Spleen (tissue), 7 donors: ENCODE measurements around the gene ARSD.

Experiments used
- POLR2A ChIP-seq, 3 donors: fragments of 450-650 bp; IDR thresholded peaks; one replicate each; pipeline ENCODE4 v1.5.1; 2017; ENCODE audit warnings: antibody characterized with exemption in 3 of 3, mild to moderate bottlenecking in 1 of 3
- POLR2AphosphoS5 ChIP-seq, 3 donors: sonication (generic); formaldehyde crosslinking; IDR thresholded peaks; one replicate each; pipeline ENCODE4 v1.5.1; 2017; ENCODE audit warnings: antibody characterized with exemption in 3 of 3
- TF ChIP-seq, protein P1 (sequence below), 11 experiments: fragments of 200-600 bp in 7 of 11; fragments of 450-650 bp in 4 of 11; sonication (generic) in 4 of 11; IDR thresholded peaks in 8 of 11; conservative IDR thresholded peaks in 3 of 11; 1 replicate in 7 of 11; 2 replicates in 4 of 11; pipeline versions ENCODE4 v1.4.0 to v1.8.0; 2016 to 2021; ENCODE audit warnings: antibody characterized with exemption in 11 of 11, inconsistent platforms in 4 of 11, mild to moderate bottlenecking in 1 of 11
- donor health status: DM: no; HTN: no; CAD: no; lungs with moderate emphysema.
- donor health status: DM: no; HTN: no; CAD: no.
- donor health status: DM: no; HTN: no; CAD: no.

DNA sequence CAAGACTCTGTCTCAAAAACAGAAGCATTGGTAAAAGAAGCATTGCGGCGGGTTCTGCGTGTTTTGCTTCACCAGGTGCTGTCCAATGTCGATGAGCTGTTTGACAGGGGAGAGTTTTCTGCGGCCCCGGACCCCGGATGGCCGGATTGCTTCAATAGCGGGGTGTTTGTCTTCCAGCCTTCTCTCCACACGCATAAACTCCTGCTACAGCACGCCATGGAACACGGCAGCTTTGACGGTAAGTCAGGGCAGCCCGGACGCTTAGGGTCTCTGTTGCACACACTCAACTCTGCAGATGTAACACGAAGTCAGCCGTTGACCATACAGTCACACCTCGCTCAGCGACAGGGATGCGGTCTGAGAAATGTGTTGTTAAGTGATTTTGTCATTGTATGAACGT is 74.2 kb downstream of the ARSD start:
- TF ChIP-seq, protein P1, sequence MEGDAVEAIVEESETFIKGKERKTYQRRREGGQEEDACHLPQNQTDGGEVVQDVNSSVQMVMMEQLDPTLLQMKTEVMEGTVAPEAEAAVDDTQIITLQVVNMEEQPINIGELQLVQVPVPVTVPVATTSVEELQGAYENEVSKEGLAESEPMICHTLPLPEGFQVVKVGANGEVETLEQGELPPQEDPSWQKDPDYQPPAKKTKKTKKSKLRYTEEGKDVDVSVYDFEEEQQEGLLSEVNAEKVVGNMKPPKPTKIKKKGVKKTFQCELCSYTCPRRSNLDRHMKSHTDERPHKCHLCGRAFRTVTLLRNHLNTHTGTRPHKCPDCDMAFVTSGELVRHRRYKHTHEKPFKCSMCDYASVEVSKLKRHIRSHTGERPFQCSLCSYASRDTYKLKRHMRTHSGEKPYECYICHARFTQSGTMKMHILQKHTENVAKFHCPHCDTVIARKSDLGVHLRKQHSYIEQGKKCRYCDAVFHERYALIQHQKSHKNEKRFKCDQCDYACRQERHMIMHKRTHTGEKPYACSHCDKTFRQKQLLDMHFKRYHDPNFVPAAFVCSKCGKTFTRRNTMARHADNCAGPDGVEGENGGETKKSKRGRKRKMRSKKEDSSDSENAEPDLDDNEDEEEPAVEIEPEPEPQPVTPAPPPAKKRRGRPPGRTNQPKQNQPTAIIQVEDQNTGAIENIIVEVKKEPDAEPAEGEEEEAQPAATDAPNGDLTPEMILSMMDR (IDR thresholded peaks at IDR 0.05 in 8 of 11, conservative IDR thresholded peaks at IDR 0.05 in 3 of 11) = no peak
- TF ChIP-seq POLR2AphosphoS5 (IDR thresholded peaks at IDR 0.05) (no peak), POLR2A (IDR thresholded peaks at IDR 0.05) (no peak)
